Breast epithelium (tissue), 3 donors: ENCODE data around the gene GRPEL2.
"Not testable (repeated sequence)": the region's sequence is repeated elsewhere in the genome, so short reads cannot be mapped to it uniquely, and the experiment has no call there.

Source experiments
- POLR2A ChIP-seq: fragments of 450-650 bp; IDR thresholded peaks from one replicate; pipeline ENCODE4 v1.6.1; 2016; ENCODE audit warnings: antibody characterized with exemption, mild to moderate bottlenecking, moderate library complexity
- POLR2AphosphoS5 ChIP-seq, 3 donors: sonication (generic); formaldehyde crosslinking; IDR thresholded peaks; one replicate each; pipeline ENCODE4 v1.6.1; 2017; ENCODE audit warnings: antibody characterized with exemption in 3 of 3
- TF ChIP-seq, protein P1 (sequence below), 3 donors: fragments of 450-650 bp; IDR thresholded peaks; one replicate each; pipeline ENCODE4 v1.5.1; 2016 to 2017; ENCODE audit warnings: antibody characterized with exemption in 3 of 3, mild to moderate bottlenecking in 3 of 3, moderate library complexity in 3 of 3

GRCh38 chr5:149398747-149399266 lies 53.5 kb downstream of the GRPEL2 start:
- not testable (repeated sequence) for TF ChIP-seq POLR2AphosphoS5 (IDR thresholded peaks at IDR 0.05); POLR2A
- TF ChIP-seq, protein P1, sequence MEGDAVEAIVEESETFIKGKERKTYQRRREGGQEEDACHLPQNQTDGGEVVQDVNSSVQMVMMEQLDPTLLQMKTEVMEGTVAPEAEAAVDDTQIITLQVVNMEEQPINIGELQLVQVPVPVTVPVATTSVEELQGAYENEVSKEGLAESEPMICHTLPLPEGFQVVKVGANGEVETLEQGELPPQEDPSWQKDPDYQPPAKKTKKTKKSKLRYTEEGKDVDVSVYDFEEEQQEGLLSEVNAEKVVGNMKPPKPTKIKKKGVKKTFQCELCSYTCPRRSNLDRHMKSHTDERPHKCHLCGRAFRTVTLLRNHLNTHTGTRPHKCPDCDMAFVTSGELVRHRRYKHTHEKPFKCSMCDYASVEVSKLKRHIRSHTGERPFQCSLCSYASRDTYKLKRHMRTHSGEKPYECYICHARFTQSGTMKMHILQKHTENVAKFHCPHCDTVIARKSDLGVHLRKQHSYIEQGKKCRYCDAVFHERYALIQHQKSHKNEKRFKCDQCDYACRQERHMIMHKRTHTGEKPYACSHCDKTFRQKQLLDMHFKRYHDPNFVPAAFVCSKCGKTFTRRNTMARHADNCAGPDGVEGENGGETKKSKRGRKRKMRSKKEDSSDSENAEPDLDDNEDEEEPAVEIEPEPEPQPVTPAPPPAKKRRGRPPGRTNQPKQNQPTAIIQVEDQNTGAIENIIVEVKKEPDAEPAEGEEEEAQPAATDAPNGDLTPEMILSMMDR (IDR thresholded peaks at IDR 0.05), result not testable (repeated sequence)
